HEK293 (cell line): ENCODE results near the gene GCK.

Experiments
- CTCF ChIA-PET: fragments of 350-600 bp; formaldehyde crosslinking; extraction: SDS; loops from one replicate; lab custom pipeline; 2021; ENCODE audit warnings: antibody characterized with exemption; lab: Yijun Ruan, JAX
- POLR2A ChIA-PET: fragments of 300-600 bp; formaldehyde crosslinking; extraction: SDS; loops from one replicate; lab custom pipeline; 2020; ENCODE audit warnings: antibody characterized with exemption, inconsistent platforms; lab: Yijun Ruan, JAX
- H3K27ac ChIP-seq: fragments of 200-500 bp; sonication (Bioruptor generic); 2 replicates; pipeline ENCODE4 v1.5.1; 2014; ENCODE audit warnings: low read depth, low read length, control low read depth, inconsistent platforms; ENCODE audit errors: extremely low read depth
- H3K36me3 ChIP-seq, 2 experiments: fragments of 200-500 bp in 1 of 2; sonication (Bioruptor generic) in 1 of 2; 1 replicate in 1 of 2; 2 replicates in 1 of 2; pipeline ENCODE4 v1.5.1; 2014 to 2017; ENCODE audit warnings: inconsistent platforms in 2 of 2, low read length in 2 of 2; ENCODE audit not compliant: control insufficient read depth in 2 of 2, insufficient read depth in 1 of 2
- H3K4me1 ChIP-seq: fragments of 200-500 bp; sonication (Bioruptor generic); 2 replicates; pipeline ENCODE4 v1.5.1; 2014; ENCODE audit warnings: mild to moderate bottlenecking, low read length, inconsistent platforms; ENCODE audit not compliant: control insufficient read depth, insufficient read depth
- H3K4me3 ChIP-seq: 2 replicates; pipeline ENCODE4 v1.5.1; 2011; ENCODE audit warnings: low read depth, mild to moderate bottlenecking, control low read depth, low read length, moderate library complexity
- H3K9me3 ChIP-seq: fragments of 200-500 bp; sonication (Bioruptor generic); 2 replicates; pipeline ENCODE4 v1.5.1; 2014; ENCODE audit warnings: low read depth, low read length, inconsistent platforms; ENCODE audit not compliant: control insufficient read depth, insufficient read depth
- HOXA7 ChIP-seq: sonication (generic); formaldehyde crosslinking; IDR thresholded peaks from 2 replicates; pipeline ENCODE4 v1.8.1; 2022; ENCODE audit warnings: missing genetic modification reagents, borderline replicate concordance
- INSM2 ChIP-seq: fragments of 450-650 bp; formaldehyde crosslinking; IDR thresholded peaks from 2 replicates; pipeline ENCODE4 v1.5.1; 2016; ENCODE audit warnings: missing biosample characterization, missing genetic modification characterization
- KLF8 ChIP-seq: fragments of 450-650 bp; formaldehyde crosslinking; IDR thresholded peaks from 2 replicates; pipeline ENCODE4 v1.5.1; 2016; ENCODE audit warnings: missing biosample characterization, missing genetic modification characterization
- OVOL3 ChIP-seq: fragments of 450-650 bp; formaldehyde crosslinking; IDR thresholded peaks from 2 replicates; pipeline ENCODE4 v1.5.1; 2016; ENCODE audit warnings: missing biosample characterization, missing genetic modification characterization
- PRDM2 ChIP-seq: fragments of 450-650 bp; formaldehyde crosslinking; IDR thresholded peaks from 2 replicates; pipeline ENCODE4 v1.5.1; 2016; ENCODE audit warnings: missing biosample characterization, missing genetic modification characterization, borderline replicate concordance
- SP2 ChIP-seq: fragments of 450-650 bp; formaldehyde crosslinking; IDR thresholded peaks from 2 replicates; pipeline ENCODE4 v1.5.1; 2016; ENCODE audit warnings: missing biosample characterization, missing genetic modification characterization
- SP3 ChIP-seq: fragments of 450-650 bp; formaldehyde crosslinking; IDR thresholded peaks from 2 replicates; pipeline ENCODE4 v1.5.1; 2016; ENCODE audit warnings: missing biosample characterization, missing genetic modification characterization
- YY2 ChIP-seq: fragments of 450-650 bp; formaldehyde crosslinking; IDR thresholded peaks from 2 replicates; pipeline ENCODE4 v1.5.1; 2016; ENCODE audit warnings: missing biosample characterization, missing genetic modification characterization
- ZBTB10 ChIP-seq: fragments of 450-650 bp; formaldehyde crosslinking; IDR thresholded peaks from 2 replicates; pipeline ENCODE4 v1.5.1; 2016; ENCODE audit warnings: missing biosample characterization, missing genetic modification characterization
- ZBTB6 ChIP-seq: fragments of 450-650 bp; formaldehyde crosslinking; IDR thresholded peaks from 2 replicates; pipeline ENCODE4 v1.5.1; 2017; ENCODE audit warnings: missing biosample characterization, missing genetic modification characterization
- ZFP37 ChIP-seq: fragments of 450-650 bp; formaldehyde crosslinking; IDR thresholded peaks from 2 replicates; pipeline ENCODE4 v1.5.1; 2016; ENCODE audit warnings: missing biosample characterization, missing genetic modification characterization
- ZNF324 ChIP-seq: fragments of 450-650 bp; formaldehyde crosslinking; IDR thresholded peaks from 2 replicates; pipeline ENCODE4 v1.5.1; 2016; ENCODE audit warnings: missing biosample characterization, missing genetic modification characterization
- ZNF341 ChIP-seq: fragments of 450-650 bp; formaldehyde crosslinking; IDR thresholded peaks from 2 replicates; pipeline ENCODE4; 2016; ENCODE audit warnings: low read depth, missing biosample characterization, missing genetic modification characterization
- ZNF354C ChIP-seq: fragments of 450-650 bp; formaldehyde crosslinking; IDR thresholded peaks from 2 replicates; pipeline ENCODE4 v1.5.1; 2016; ENCODE audit warnings: missing biosample characterization, missing genetic modification characterization, low read depth, borderline replicate concordance
- ZNF518A ChIP-seq: fragments of 450-650 bp; formaldehyde crosslinking; conservative IDR thresholded peaks from 2 replicates; pipeline ENCODE4 v1.5.1; 2016; ENCODE audit warnings: low read depth, missing biosample characterization, missing genetic modification characterization
- ZNF610 ChIP-seq: fragments of 450-650 bp; formaldehyde crosslinking; IDR thresholded peaks from 2 replicates; pipeline ENCODE4 v1.5.1; 2016; ENCODE audit warnings: missing biosample characterization, missing genetic modification characterization, borderline replicate concordance
- ZNF76 ChIP-seq: fragments of 450-650 bp; formaldehyde crosslinking; IDR thresholded peaks from 2 replicates; pipeline ENCODE4; 2016; ENCODE audit warnings: low read depth, missing biosample characterization, missing genetic modification characterization, borderline replicate concordance
- ZNF785 ChIP-seq: fragments of 450-650 bp; formaldehyde crosslinking; IDR thresholded peaks from 2 replicates; pipeline ENCODE4 v1.5.1; 2016; ENCODE audit warnings: missing biosample characterization, missing genetic modification characterization

Gene GCK

GRCh38 chr7:44123190-44124003 is 65.8 kb downstream of the GCK start, which contains the start of gene POLD2:
Gene POLD2 (minus strand): TSS chr7:44123548. CDS start chr7:44122053, 1,495 bp downstream.
- POLR2A ChIA-PET = interaction anchor here (1.2 to 1.8 kb wide), 6 partner anchors 10 to 77 kb away, joined by 3 to 7 read pairs (median 4); partner anchors contain the start of gene YKT6
- CTCF ChIA-PET = interaction anchor here (0.7 to 1.3 kb wide), 2 partner anchors 12 to 129 kb away, joined by 3 to 4 read pairs; no protein-coding TSS in a partner anchor
- no peaks in the 10 kb centered on the region for H3K9me3 ChIP-seq
- peak within 1 kb of the TSS; percentile 87 for H3K4me3 ChIP-seq
- H3K4me1 ChIP-seq = no peaks in the 10 kb centered on the region
- H3K36me3 ChIP-seq = peaks cover 12 to 33% of the 10 kb centered on the region in 2 experiments
- H3K27ac ChIP-seq = peak within 1 kb of the TSS; percentile 83
- peak; percentile 81 for TF ChIP-seq YY2 (tag by site-specific recombination)
- TF ChIP-seq ZNF76 (tag by site-specific recombination) = peak; percentile 90
- peak; percentile 100 for TF ChIP-seq SP2 (tag by site-specific recombination)
- TF ChIP-seq KLF8 (tag by site-specific recombination) = peak; percentile 92
- TF ChIP-seq ZNF324 (tag by site-specific recombination) = peak; percentile 66; the same call in 1 of the 2 replicates
- no peak for TF ChIP-seq OVOL3 (tag by site-specific recombination)
- peak; percentile 52; the same call in 1 of the 2 replicates for TF ChIP-seq ZFP37 (tag by site-specific recombination)
- no peak for TF ChIP-seq ZNF354C (tag by site-specific recombination)
- TF ChIP-seq INSM2 = peak; percentile 35; the same call in 1 of the 2 replicates
- no peak for TF ChIP-seq ZBTB6
- TF ChIP-seq HOXA7 = no peak
- 0 out of 2 replicates have a peak, but pooled peaks have one; percentile 33 for TF ChIP-seq ZNF518A
- TF ChIP-seq ZNF785 (tag by site-specific recombination) = peak; percentile 62; the same call in 1 of the 2 replicates
- TF ChIP-seq PRDM2 = no peak
- TF ChIP-seq ZNF610 (tag by site-specific recombination) = 0 out of 2 replicates have a peak, but pooled peaks have one; percentile 47
- peak; percentile 23; the same call in 1 of the 2 replicates for TF ChIP-seq ZNF341 (tag by site-specific recombination)
- TF ChIP-seq ZBTB10 (tag by site-specific recombination) = peak; percentile 66
- TF ChIP-seq SP3 = peak; percentile 94
